AG04449 (cell line): ENCODE results near the gene LTA.
"Not testable (repeated sequence)": the region's sequence is repeated elsewhere in the genome, so short reads cannot be mapped to it uniquely, and the experiment has no call there.

Experiments
- CTCF ChIA-PET: fragments of 350-600 bp; formaldehyde crosslinking; extraction: SDS; loops from one replicate; lab custom pipeline; 2021; ENCODE audit warnings: antibody characterized with exemption; lab: Yijun Ruan, JAX
- POLR2A ChIA-PET: fragments of 400-600, 350-600 bp; formaldehyde crosslinking; extraction: SDS; loops from one replicate; lab custom pipeline; 2020; ENCODE audit warnings: antibody characterized with exemption, inconsistent platforms; lab: Yijun Ruan, JAX
- DNase-seq: peaks from one replicate; pipeline ENCODE4 v3.0.0-alpha.2; 2010; ENCODE audit warnings: low read depth, low spot score
- H3K4me3 ChIP-seq: 2 replicates; pipeline ENCODE4 v1.5.1; 2011; ENCODE audit warnings: low read depth, mild to moderate bottlenecking, control low read depth, low read length
- CTCF ChIP-seq: IDR thresholded peaks from one replicate; pipeline ENCODE4 v1.5.1; 2011; ENCODE audit warnings: mild to moderate bottlenecking, moderate library complexity, low read length, control low read depth, inconsistent platforms; ENCODE audit not compliant: insufficient read depth; ENCODE audit errors: missing control alignments

LTA gene

GRCh38 chr6:31546339-31546957, 25.6 kb upstream of the LTA start, which contains the start of gene ATP6V1G2:
ATP6V1G2 (minus strand) TSS chr6:31546608; CDS start chr6:31546559, 49 bp downstream.
- peak within 1 kb of the TSS; percentile 64 for H3K4me3 ChIP-seq
- TF ChIP-seq CTCF: peak; percentile 99
- ChIA-PET CTCF (interaction anchor here (0.5 to 38.4 kb wide), 24 partner anchors 9 to 406 kb away, joined by 3 to 1569 read pairs (median 4); partner anchors contain the start of genes GPANK1, LST1, LTB and MICB), POLR2A (interaction anchor here (0.5 to 1.2 kb wide), 4 partner anchors 19 to 283 kb away, joined by 3 to 4 read pairs (median 3); partner anchors contain the start of gene MICB)
- peak; percentile 61 for DNase-seq

- no peak for TF ChIP-seq CTCF
- DNase-seq: peak; percentile 85
- peak within 1 kb of the TSS; percentile 64 for H3K4me3 ChIP-seq
- ChIA-PET POLR2A (interaction anchor here (0.5 to 1.6 kb wide), 8 partner anchors 12 to 289 kb away, joined by 3 to 6 read pairs (median 4); partner anchors contain the start of gene HSPA1B), CTCF (interaction anchor here (0.8 to 38.4 kb wide), 14 partner anchors 9 to 405 kb away, joined by 3 to 1569 read pairs (median 4); partner anchors contain the start of genes GPANK1, LST1, LTB and MICB)
Measured at GRCh38 chr6:31546958-31547726, 24.9 kb upstream of the LTA start, which contains the start of gene NFKBIL1. NFKBIL1 (plus strand) TSS chr6:31547608; CDS start chr6:31547695, 87 bp downstream.

- peak overlapping the region; percentile 58 for H3K4me3 ChIP-seq
- CTCF ChIA-PET: interaction anchor here (1.0 to 38.4 kb wide), 5 partner anchors 15 to 77 kb away, joined by 3 to 1569 read pairs (median 3); partner anchors contain the start of genes LST1, LTB, NCR3 and TNF
- no peak for TF ChIP-seq CTCF
- DNase-seq: no peak
- POLR2A ChIA-PET: interaction anchor here (0.8 to 1.6 kb wide), 6 partner anchors 11 to 288 kb away, joined by 3 to 6 read pairs (median 4); partner anchors contain the start of gene HSPA1B
Measured at GRCh38 chr6:31547727-31548543, 24.2 kb upstream of the LTA start.

- TF ChIP-seq CTCF: no peak
- H3K4me3 ChIP-seq: peak overlapping the region; percentile 58
- no peak for DNase-seq
- POLR2A ChIA-PET: interaction anchor here (1.6 kb wide), 1 partner anchor 279 kb away, joined by 5 read pairs; the partner anchor contains the start of gene HSPA1B
- CTCF ChIA-PET: interaction anchor here (1.0 to 38.4 kb wide), 4 partner anchors 15 to 77 kb away, joined by 3 to 1569 read pairs (median 3); partner anchors contain the start of genes LST1, LTB, NCR3 and TNF
Measured at GRCh38 chr6:31548544-31548873, 23.6 kb upstream of the LTA start.

GRCh38 chr6:31551371-31551770, 20.7 kb upstream of the LTA start:
- POLR2A ChIA-PET: not testable (repeated sequence)

More at GRCh38 chr6:31551371-31551770, 20.7 kb upstream of the LTA start:
- not testable (repeated sequence) for DNase-seq, H3K4me3 ChIP-seq
- CTCF ChIA-PET: interaction anchor here (0.9 to 38.4 kb wide), 8 partner anchors 9 to 320 kb away, joined by 3 to 1569 read pairs (median 4); partner anchors contain the start of genes LST1, LTB, NCR3 and TNF
- TF ChIP-seq CTCF: peak; percentile 21
